Measurements from ENCODE around the gene PWP2.

DNA sequence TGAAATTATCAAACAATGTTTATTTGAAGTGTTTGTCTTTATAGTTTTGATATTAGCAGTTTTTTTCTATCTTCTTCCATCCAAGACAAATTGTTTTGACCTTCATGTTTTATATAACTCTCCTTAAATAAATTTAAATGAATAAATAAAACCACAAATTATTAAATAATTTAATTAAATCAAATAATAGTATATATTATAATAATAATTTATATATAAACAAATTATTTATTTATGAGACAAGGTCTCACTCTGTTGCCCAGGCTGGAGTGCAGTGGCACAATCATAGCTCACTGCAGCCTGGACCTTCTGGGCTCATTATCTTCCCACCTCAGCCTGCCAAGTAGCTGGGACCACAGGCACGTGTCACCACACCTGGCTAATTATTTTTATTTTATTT is 12.4 kb upstream of the PWP2 start:
- TF ChIP-seq, protein P1, sequence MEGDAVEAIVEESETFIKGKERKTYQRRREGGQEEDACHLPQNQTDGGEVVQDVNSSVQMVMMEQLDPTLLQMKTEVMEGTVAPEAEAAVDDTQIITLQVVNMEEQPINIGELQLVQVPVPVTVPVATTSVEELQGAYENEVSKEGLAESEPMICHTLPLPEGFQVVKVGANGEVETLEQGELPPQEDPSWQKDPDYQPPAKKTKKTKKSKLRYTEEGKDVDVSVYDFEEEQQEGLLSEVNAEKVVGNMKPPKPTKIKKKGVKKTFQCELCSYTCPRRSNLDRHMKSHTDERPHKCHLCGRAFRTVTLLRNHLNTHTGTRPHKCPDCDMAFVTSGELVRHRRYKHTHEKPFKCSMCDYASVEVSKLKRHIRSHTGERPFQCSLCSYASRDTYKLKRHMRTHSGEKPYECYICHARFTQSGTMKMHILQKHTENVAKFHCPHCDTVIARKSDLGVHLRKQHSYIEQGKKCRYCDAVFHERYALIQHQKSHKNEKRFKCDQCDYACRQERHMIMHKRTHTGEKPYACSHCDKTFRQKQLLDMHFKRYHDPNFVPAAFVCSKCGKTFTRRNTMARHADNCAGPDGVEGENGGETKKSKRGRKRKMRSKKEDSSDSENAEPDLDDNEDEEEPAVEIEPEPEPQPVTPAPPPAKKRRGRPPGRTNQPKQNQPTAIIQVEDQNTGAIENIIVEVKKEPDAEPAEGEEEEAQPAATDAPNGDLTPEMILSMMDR (IDR thresholded peaks at IDR 0.05): no peak
- TF ChIP-seq POLR2A (IDR thresholded peaks at IDR 0.05) (no peak), POLR2AphosphoS5 (IDR thresholded peaks at IDR 0.05) (no peak)
